ENCODE measurements around the gene COX5B. TPM values are rescaled to one million over a fixed set of nuclear protein-coding genes. Genes with fewer than 3 reads are reported as not detected.
"Not testable (repeated sequence)": the region's sequence is repeated elsewhere in the genome, so short reads cannot be mapped to it uniquely, and the experiment has no call there.

Gene COX5B, protein sequence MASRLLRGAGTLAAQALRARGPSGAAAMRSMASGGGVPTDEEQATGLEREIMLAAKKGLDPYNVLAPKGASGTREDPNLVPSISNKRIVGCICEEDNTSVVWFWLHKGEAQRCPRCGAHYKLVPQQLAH
- total RNA-seq (2021) (310 and 345 TPM in 2 replicates), Bru-seq, nascent RNA (percentile 92 among the genes with signal in this experiment), BruChase-seq, experiment 1, labeled RNA remaining after a 2-hour chase (percentile 85 among the genes with signal in this experiment), BruChase-seq, experiment 2, labeled RNA remaining after a 6-hour chase (percentile 89 among the genes with signal in this experiment)
- long read RNA-seq, transcript COX5B-201 (4 exons, 712 nt) = major isoform, 624 of 644 reads
- long read RNA-seq, partial matches to known transcripts = 16 of 644 reads
- long read RNA-seq, other reads (novel, unspliced or antisense) = 1 of 644 reads

- peaks cover 31% of the 10 kb centered on the region for H3F3A ChIP-seq (ENCODE audit: insufficient read depth, low read depth)
- no TSS peak for BruUV-seq (replicated peaks)
- peaks cover 23% of the 10 kb centered on the region for H3K36me3 ChIP-seq (ENCODE audit: low read depth)
- CTCF ChIA-PET = interaction anchor here (2.4 kb wide), 1 partner anchor 18 kb away, joined by 13 read pairs; the partner anchor contains the start of gene ACTR1B
- POLR2A ChIA-PET (ENCODE audit: unreplicated experiment) = interaction anchor here (0.5 to 1.5 kb wide), 11 partner anchors 18 to 1981 kb away, joined by 3 to 67 read pairs (median 5); partner anchors contain the start of gene ACTR1B
- H3K79me2 ChIP-seq (ENCODE audit: low read depth) = peaks cover 25% of the 10 kb centered on the region
- no peaks in the 10 kb centered on the region for H4K20me1 ChIP-seq (ENCODE audit: insufficient read depth)
- peak within 1 kb of the TSS; percentile 53 for H3K27ac ChIP-seq
- peak within 1 kb of the TSS; percentile 87 for H3K4me2 ChIP-seq
- H3K27me3 ChIP-seq (ENCODE audit: insufficient read depth, low read depth) = no peaks in the 10 kb centered on the region
- no peaks in the 10 kb centered on the region for H3K9me3 ChIP-seq (ENCODE audit: insufficient read depth, low read depth)
- H3K9me2 ChIP-seq (ENCODE audit: insufficient read depth) = no peaks in the 10 kb centered on the region
- H3K4me3 ChIP-seq = peak within 1 kb of the TSS; percentile 72
- H3K4me1 ChIP-seq (replicated peaks; ENCODE audit: insufficient read depth) = peaks cover 10% of the 10 kb centered on the region
- DNase-seq = peak; percentile 97 to 99
- intact Hi-C loops (cut with micrococcal nuclease; ENCODE audit: unreplicated experiment) = loop anchor here (1.0 to 10.0 kb wide), 3 partner anchors 18 to 51 kb away; partner anchors contain the start of gene ACTR1B
- peak within 1 kb of the TSS; percentile 95 for H2AFZ ChIP-seq
- no peak for TF ChIP-seq EZH2 (IDR thresholded peaks at IDR 0.05; ENCODE audit: low read depth)
These were observed at the start of gene COX5B for GRCh38 chr2:97645695-97646629. Gene COX5B, plus strand, starts transcription at chr2:97646062. Its CDS starts 25 bp downstream, at chr2:97646087.

- peaks cover 23% of the 10 kb centered on the region for H3K27me3 ChIP-seq (ENCODE audit: insufficient read depth, low read depth)
- DNase-seq; H3K36me3 ChIP-seq (ENCODE audit: low read depth); H3K9me2 ChIP-seq (ENCODE audit: insufficient read depth); POLR2A ChIA-PET (ENCODE audit: unreplicated experiment); H2AFZ ChIP-seq; H3K9me3 ChIP-seq (ENCODE audit: insufficient read depth, low read depth); H3K4me3 ChIP-seq; CTCF ChIA-PET; H3K4me1 ChIP-seq (replicated peaks; ENCODE audit: insufficient read depth); H3K4me2 ChIP-seq; H3K27ac ChIP-seq; H3F3A ChIP-seq (ENCODE audit: insufficient read depth, low read depth); BruUV-seq (replicated peaks); H3K79me2 ChIP-seq (ENCODE audit: low read depth); H4K20me1 ChIP-seq (ENCODE audit: insufficient read depth): not testable (repeated sequence)
- intact Hi-C loops (cut with micrococcal nuclease; ENCODE audit: unreplicated experiment) = loop anchor here (10.0 kb wide), 1 partner anchor 49 kb away; the partner anchor contains the start of gene COX5B
These were observed 49.7 kb upstream of the COX5B start for GRCh38 chr2:97596180-97596579.

- H3K36me3 ChIP-seq (ENCODE audit: low read depth); H3K9me3 ChIP-seq (ENCODE audit: insufficient read depth, low read depth); H3K4me3 ChIP-seq; BruUV-seq (replicated peaks); H2AFZ ChIP-seq; POLR2A ChIA-PET (ENCODE audit: unreplicated experiment); H3K4me2 ChIP-seq; intact Hi-C loops (cut with micrococcal nuclease; ENCODE audit: unreplicated experiment); CTCF ChIA-PET; H3F3A ChIP-seq (ENCODE audit: insufficient read depth, low read depth); H3K4me1 ChIP-seq (replicated peaks; ENCODE audit: insufficient read depth); H3K27ac ChIP-seq; H4K20me1 ChIP-seq (ENCODE audit: insufficient read depth); H3K9me2 ChIP-seq (ENCODE audit: insufficient read depth); H3K79me2 ChIP-seq (ENCODE audit: low read depth); DNase-seq: not testable (repeated sequence)
- peaks cover 32% of the 10 kb centered on the region for H3K27me3 ChIP-seq (ENCODE audit: insufficient read depth, low read depth)
These were observed 44.3 kb upstream of the COX5B start for GRCh38 chr2:97601537-97601936.

GRCh38 chr2:97605109-97605508, 40.8 kb upstream of the COX5B start:
- H3K4me1 ChIP-seq (replicated peaks; ENCODE audit: insufficient read depth); H4K20me1 ChIP-seq (ENCODE audit: insufficient read depth); H3K79me2 ChIP-seq (ENCODE audit: low read depth); H3K9me2 ChIP-seq (ENCODE audit: insufficient read depth); H3K4me3 ChIP-seq; intact Hi-C loops (cut with micrococcal nuclease; ENCODE audit: unreplicated experiment); H3K9me3 ChIP-seq (ENCODE audit: insufficient read depth, low read depth); DNase-seq; H3K27ac ChIP-seq; H3K36me3 ChIP-seq (ENCODE audit: low read depth); CTCF ChIA-PET; H2AFZ ChIP-seq; H3K4me2 ChIP-seq; H3F3A ChIP-seq (ENCODE audit: insufficient read depth, low read depth); POLR2A ChIA-PET (ENCODE audit: unreplicated experiment); BruUV-seq (replicated peaks): not testable (repeated sequence)
- H3K27me3 ChIP-seq (ENCODE audit: insufficient read depth, low read depth) = peaks cover 26% of the 10 kb centered on the region

GRCh38 chr2:97605524-97606339, 40.1 kb upstream of the COX5B start:
- BruUV-seq (replicated peaks); H3K4me1 ChIP-seq (replicated peaks; ENCODE audit: insufficient read depth); CTCF ChIA-PET; H3F3A ChIP-seq (ENCODE audit: insufficient read depth, low read depth); POLR2A ChIA-PET (ENCODE audit: unreplicated experiment); H3K4me3 ChIP-seq; H3K27ac ChIP-seq; H3K4me2 ChIP-seq; H3K36me3 ChIP-seq (ENCODE audit: low read depth); H3K79me2 ChIP-seq (ENCODE audit: low read depth); DNase-seq; H3K9me3 ChIP-seq (ENCODE audit: insufficient read depth, low read depth); H4K20me1 ChIP-seq (ENCODE audit: insufficient read depth); intact Hi-C loops (cut with micrococcal nuclease; ENCODE audit: unreplicated experiment); H3K9me2 ChIP-seq (ENCODE audit: insufficient read depth); H2AFZ ChIP-seq: not testable (repeated sequence)
- H3K27me3 ChIP-seq (ENCODE audit: insufficient read depth, low read depth) = peaks cover 20% of the 10 kb centered on the region

- H3K36me3 ChIP-seq (ENCODE audit: low read depth); intact Hi-C loops (cut with micrococcal nuclease; ENCODE audit: unreplicated experiment): not testable (repeated sequence)
These were observed 37.1 kb upstream of the COX5B start for GRCh38 chr2:97608745-97609144.

More at GRCh38 chr2:97608745-97609144, 37.1 kb upstream of the COX5B start:
- H3K4me3 ChIP-seq; H3K27ac ChIP-seq; H3K9me2 ChIP-seq (ENCODE audit: insufficient read depth); H3K4me1 ChIP-seq (replicated peaks; ENCODE audit: insufficient read depth); H4K20me1 ChIP-seq (ENCODE audit: insufficient read depth); H3K79me2 ChIP-seq (ENCODE audit: low read depth); CTCF ChIA-PET; POLR2A ChIA-PET (ENCODE audit: unreplicated experiment); H3K9me3 ChIP-seq (ENCODE audit: insufficient read depth, low read depth); H3K27me3 ChIP-seq (ENCODE audit: insufficient read depth, low read depth); H2AFZ ChIP-seq; BruUV-seq (replicated peaks); DNase-seq; H3K4me2 ChIP-seq; H3F3A ChIP-seq (ENCODE audit: insufficient read depth, low read depth): not testable (repeated sequence)
